Chondrocyte (in vitro differentiated cells): Measurements from ENCODE around the gene PUS10. TPM values are rescaled to one million over a fixed set of nuclear protein-coding genes. Genes with fewer than 3 reads are reported as not detected.
"Not testable (repeated sequence)": the region's sequence is repeated elsewhere in the genome, so short reads cannot be mapped to it uniquely, and the experiment has no call there.

Experiments used
- DNase-seq: peaks from one replicate; pipeline ENCODE4 v3.0.0; 2021; ENCODE audit warnings: mixed read lengths, low spot score
- H3K27ac Mint-ChIP-seq: one replicate; pipeline ENCODE4 v1.8.0; 2021; ENCODE audit warnings: mild to moderate bottlenecking, moderate library complexity, mixed read lengths; ENCODE audit not compliant: unreplicated experiment
- H3K27me3 Mint-ChIP-seq: 2 replicates; pipeline ENCODE4 v1.8.0; 2021; ENCODE audit warnings: low read depth, mixed read lengths
- H3K36me3 Mint-ChIP-seq: 2 replicates; pipeline ENCODE4 v1.8.0; 2021; ENCODE audit warnings: low read depth, mixed read lengths
- H3K4me1 Mint-ChIP-seq: 2 replicates; pipeline ENCODE4 v1.8.0; 2021; ENCODE audit warnings: low read depth, mild to moderate bottlenecking, mixed read lengths
- H3K4me3 Mint-ChIP-seq: one replicate; pipeline ENCODE4 v1.8.0; 2021; ENCODE audit warnings: mild to moderate bottlenecking, moderate library complexity, mixed read lengths; ENCODE audit not compliant: unreplicated experiment
- H3K9me3 Mint-ChIP-seq: 2 replicates; pipeline ENCODE4 v1.8.0; 2021; ENCODE audit warnings: low read depth, mixed read lengths
- total RNA-seq: library from RNA; stranded (reverse); gene quantifications from 3 replicates; pipeline ENCODE4 v1.2.1, GENCODE V29; 2021
- TF ChIP-seq, protein P1 (sequence below): fragments of 200-600 bp; sonication (generic); IDR thresholded peaks from 2 replicates; pipeline ENCODE4 v1.5.0; 2021; ENCODE audit warnings: antibody characterized with exemption, mild to moderate bottlenecking, moderate library complexity

PUS10 gene
- total RNA-seq, 1 donor from 2014 or later: 5.1 TPM

DNA sequence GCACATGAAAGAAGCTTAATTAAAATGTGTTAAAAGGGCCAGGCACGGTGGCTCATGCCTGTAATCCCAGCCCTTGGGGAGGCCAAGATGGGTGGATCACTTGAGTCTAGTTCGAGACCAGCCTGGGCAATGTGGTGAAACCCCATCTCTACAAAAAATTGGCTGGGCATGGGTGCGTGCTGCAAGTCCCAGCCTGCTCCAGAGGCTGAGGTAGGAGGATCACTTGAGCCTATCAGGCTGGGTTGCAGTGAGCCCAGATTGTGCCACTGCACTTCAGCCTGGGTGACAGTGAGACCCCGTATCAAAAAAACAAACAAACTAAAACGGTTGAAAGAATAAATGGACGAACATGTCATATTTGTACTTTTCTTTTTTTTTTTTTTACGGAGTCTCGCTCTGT, 110.7 kb downstream of the PUS10 start:
- DNase-seq: no peak
- Mint-ChIP-seq H3K4me3 (no peak overlapping the region), H3K27ac (no peak overlapping the region), H3K36me3 (peaks cover 7% of the 10 kb centered on the region), H3K9me3 (no peaks in the 10 kb centered on the region), H3K27me3 (no peaks in the 10 kb centered on the region), H3K4me1 (no peaks in the 10 kb centered on the region)
- TF ChIP-seq, protein P1, sequence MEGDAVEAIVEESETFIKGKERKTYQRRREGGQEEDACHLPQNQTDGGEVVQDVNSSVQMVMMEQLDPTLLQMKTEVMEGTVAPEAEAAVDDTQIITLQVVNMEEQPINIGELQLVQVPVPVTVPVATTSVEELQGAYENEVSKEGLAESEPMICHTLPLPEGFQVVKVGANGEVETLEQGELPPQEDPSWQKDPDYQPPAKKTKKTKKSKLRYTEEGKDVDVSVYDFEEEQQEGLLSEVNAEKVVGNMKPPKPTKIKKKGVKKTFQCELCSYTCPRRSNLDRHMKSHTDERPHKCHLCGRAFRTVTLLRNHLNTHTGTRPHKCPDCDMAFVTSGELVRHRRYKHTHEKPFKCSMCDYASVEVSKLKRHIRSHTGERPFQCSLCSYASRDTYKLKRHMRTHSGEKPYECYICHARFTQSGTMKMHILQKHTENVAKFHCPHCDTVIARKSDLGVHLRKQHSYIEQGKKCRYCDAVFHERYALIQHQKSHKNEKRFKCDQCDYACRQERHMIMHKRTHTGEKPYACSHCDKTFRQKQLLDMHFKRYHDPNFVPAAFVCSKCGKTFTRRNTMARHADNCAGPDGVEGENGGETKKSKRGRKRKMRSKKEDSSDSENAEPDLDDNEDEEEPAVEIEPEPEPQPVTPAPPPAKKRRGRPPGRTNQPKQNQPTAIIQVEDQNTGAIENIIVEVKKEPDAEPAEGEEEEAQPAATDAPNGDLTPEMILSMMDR: no peak

DNA sequence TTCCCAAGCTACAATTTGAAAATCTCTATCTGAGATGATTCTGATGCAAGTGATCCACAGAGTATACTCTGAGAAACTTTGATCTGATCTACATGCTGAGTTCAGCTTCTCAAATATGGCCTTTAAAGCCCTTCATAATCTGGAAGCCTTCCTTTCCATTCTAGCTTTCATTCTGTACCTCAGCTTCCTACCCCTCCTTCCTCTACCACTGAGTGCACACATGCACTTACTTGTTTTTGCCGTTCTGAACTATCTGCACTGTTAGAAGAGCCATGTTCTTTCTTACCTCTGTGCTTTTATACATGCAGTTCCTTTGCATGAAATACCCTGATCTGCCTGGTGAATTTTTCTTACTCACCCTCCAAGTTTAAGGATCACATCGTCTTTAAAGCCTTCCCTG, 111.7 kb downstream of the PUS10 start:
- TF ChIP-seq, protein P1: no peak
- Mint-ChIP-seq H3K27me3 (no peaks in the 10 kb centered on the region), H3K36me3 (peaks cover 7% of the 10 kb centered on the region), H3K4me1 (no peaks in the 10 kb centered on the region), H3K4me3 (no peak overlapping the region), H3K9me3 (no peaks in the 10 kb centered on the region), H3K27ac (no peak overlapping the region)
- no peak for DNase-seq

DNA sequence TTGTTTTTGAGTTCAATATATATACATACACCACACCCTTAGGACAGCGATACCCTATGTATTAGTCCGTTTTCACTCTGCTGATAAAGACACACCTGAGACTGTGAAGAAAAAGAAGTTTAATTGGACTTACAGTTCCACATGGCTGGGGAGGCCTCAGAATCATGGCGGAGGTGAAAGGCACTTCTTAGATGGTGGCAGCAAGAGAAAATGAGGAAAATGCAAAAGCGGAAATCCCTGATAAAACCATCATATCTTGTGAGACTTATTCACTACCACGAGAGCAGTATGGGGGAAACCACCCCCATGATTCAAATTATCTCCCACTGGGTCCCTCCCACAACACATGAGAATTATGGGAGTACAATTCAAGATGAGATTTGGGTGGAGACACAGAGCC, 112.2 kb downstream of the PUS10 start:
- H3K4me3 Mint-ChIP-seq, H3K27ac Mint-ChIP-seq, H3K4me1 Mint-ChIP-seq, H3K36me3 Mint-ChIP-seq, DNase-seq, H3K27me3 Mint-ChIP-seq, H3K9me3 Mint-ChIP-seq: not testable (repeated sequence)

DNA sequence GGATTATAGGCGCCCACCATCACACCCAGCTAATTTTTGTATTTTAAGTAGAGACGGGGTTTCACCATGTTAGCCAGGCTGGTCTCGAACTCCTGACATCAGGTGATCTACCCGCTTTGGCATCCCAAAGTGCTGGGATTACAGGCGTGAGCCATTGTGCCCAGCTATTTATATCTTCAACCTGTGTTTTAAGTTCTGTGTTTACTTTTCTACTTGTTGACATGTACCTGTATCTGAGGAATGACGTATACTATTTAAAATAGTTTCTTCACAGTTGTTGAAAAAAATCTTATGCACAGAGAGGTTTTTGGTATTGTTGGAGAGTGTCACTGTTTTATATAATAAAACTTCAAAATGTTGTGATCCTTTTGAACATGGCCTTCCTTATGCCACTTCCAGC, 116.8 kb downstream of the PUS10 start:
- not testable (repeated sequence) for H3K27ac Mint-ChIP-seq, H3K27me3 Mint-ChIP-seq, H3K4me1 Mint-ChIP-seq, H3K4me3 Mint-ChIP-seq, DNase-seq, H3K9me3 Mint-ChIP-seq
- H3K36me3 Mint-ChIP-seq: peaks cover 17% of the 10 kb centered on the region

DNA sequence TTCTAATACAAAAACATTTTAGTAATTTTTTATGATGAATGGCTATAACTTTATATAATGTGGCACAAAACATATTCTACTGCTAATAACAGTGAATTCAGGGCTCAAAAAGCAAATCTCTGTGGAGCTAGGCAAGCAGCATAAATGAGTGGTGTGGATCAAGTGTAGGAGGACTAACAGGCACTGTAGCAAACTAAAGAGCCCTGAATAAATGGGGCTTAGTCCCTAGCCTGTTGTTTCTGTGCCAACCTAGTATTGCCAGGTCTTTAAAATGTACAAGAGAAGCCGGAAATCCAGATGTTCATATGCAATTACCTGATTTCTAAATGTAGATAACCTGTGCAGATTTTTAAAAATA, 118.2 kb downstream of the PUS10 start:
- Mint-ChIP-seq H3K27me3 (no peaks in the 10 kb centered on the region), H3K36me3 (peaks cover 18% of the 10 kb centered on the region), H3K9me3 (no peaks in the 10 kb centered on the region), H3K4me1 (no peaks in the 10 kb centered on the region), H3K4me3 (no peak overlapping the region), H3K27ac (no peak overlapping the region)
- TF ChIP-seq, protein P1: no peak
- no peak for DNase-seq

DNA sequence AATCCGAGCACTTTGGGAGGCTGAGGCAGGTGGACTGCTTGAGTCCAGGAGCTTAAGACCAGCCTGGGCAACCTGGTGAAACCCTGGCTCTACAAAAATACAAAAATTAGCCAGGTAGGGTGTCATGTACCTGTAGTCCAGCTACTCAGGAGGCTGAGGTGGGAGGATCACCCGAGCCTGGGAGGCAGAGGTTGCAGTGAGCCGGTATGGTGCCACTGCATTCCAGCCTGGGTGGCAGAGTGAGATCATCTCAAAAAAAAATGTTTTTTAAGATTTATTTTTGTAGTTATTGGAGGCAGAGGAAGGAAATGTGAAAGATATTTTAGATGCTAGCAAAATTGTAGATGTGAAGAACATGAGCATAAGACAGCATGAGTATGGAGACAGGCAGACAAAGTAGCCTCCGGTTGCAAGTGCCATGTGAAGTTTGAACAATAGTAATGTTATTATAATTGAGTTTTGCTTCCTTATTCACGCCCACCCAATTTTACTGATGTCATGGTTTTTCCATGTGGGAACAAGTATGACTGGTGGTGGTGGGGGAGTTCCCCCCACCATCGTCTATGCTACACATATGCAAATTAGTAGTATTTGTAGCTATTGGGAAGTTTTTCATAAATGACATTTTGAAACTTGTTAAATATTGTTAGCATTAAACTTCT, 118.7 kb downstream of the PUS10 start:
- Mint-ChIP-seq H3K36me3 (peaks cover 20% of the 10 kb centered on the region), H3K27ac (no peak overlapping the region), H3K4me1 (no peaks in the 10 kb centered on the region), H3K9me3 (no peaks in the 10 kb centered on the region), H3K27me3 (no peaks in the 10 kb centered on the region), H3K4me3 (no peak overlapping the region)
- no peak for DNase-seq
- TF ChIP-seq, protein P1: no peak
